HEK293 (cell line): Measurements from ENCODE around the gene TIE1.

ENCODE experiments used
- CTCF ChIA-PET: fragments of 350-600 bp; formaldehyde crosslinking; extraction: SDS; loops from one replicate; lab custom pipeline; 2021; ENCODE audit warnings: antibody characterized with exemption; lab: Yijun Ruan, JAX
- POLR2A ChIA-PET: fragments of 300-600 bp; formaldehyde crosslinking; extraction: SDS; loops from one replicate; lab custom pipeline; 2020; ENCODE audit warnings: antibody characterized with exemption, inconsistent platforms; lab: Yijun Ruan, JAX
- H3K27ac ChIP-seq: fragments of 200-500 bp; sonication (Bioruptor generic); 2 replicates; pipeline ENCODE4 v1.5.1; 2014; ENCODE audit warnings: low read depth, low read length, control low read depth, inconsistent platforms; ENCODE audit errors: extremely low read depth
- H3K36me3 ChIP-seq, 2 experiments: fragments of 200-500 bp in 1 of 2; sonication (Bioruptor generic) in 1 of 2; 1 replicate in 1 of 2; 2 replicates in 1 of 2; pipeline ENCODE4 v1.5.1; 2014 to 2017; ENCODE audit warnings: inconsistent platforms in 2 of 2, low read length in 2 of 2; ENCODE audit not compliant: control insufficient read depth in 2 of 2, insufficient read depth in 1 of 2
- H3K4me1 ChIP-seq: fragments of 200-500 bp; sonication (Bioruptor generic); 2 replicates; pipeline ENCODE4 v1.5.1; 2014; ENCODE audit warnings: mild to moderate bottlenecking, low read length, inconsistent platforms; ENCODE audit not compliant: control insufficient read depth, insufficient read depth
- H3K4me3 ChIP-seq: 2 replicates; pipeline ENCODE4 v1.5.1; 2011; ENCODE audit warnings: low read depth, mild to moderate bottlenecking, control low read depth, low read length, moderate library complexity
- H3K9me3 ChIP-seq: fragments of 200-500 bp; sonication (Bioruptor generic); 2 replicates; pipeline ENCODE4 v1.5.1; 2014; ENCODE audit warnings: low read depth, low read length, inconsistent platforms; ENCODE audit not compliant: control insufficient read depth, insufficient read depth
- GFI1B ChIP-seq: fragments of 450-650 bp; formaldehyde crosslinking; IDR thresholded peaks from 2 replicates; pipeline ENCODE4 v1.5.1; 2016; ENCODE audit warnings: missing biosample characterization, missing genetic modification characterization
- KLF7 ChIP-seq: fragments of 450-650 bp; formaldehyde crosslinking; IDR thresholded peaks from 2 replicates; pipeline ENCODE4 v1.5.1; 2016; ENCODE audit warnings: missing biosample characterization, missing genetic modification characterization, borderline replicate concordance
- MYNN ChIP-seq: fragments of 450-650 bp; formaldehyde crosslinking; IDR thresholded peaks from 2 replicates; pipeline ENCODE4 v1.5.1; 2016; ENCODE audit warnings: missing biosample characterization, missing genetic modification characterization, borderline replicate concordance
- PRDM1 ChIP-seq: fragments of 450-650 bp; formaldehyde crosslinking; IDR thresholded peaks from 2 replicates; pipeline ENCODE4; 2016; ENCODE audit warnings: missing biosample characterization, missing genetic modification characterization
- ZFP37 ChIP-seq: fragments of 450-650 bp; formaldehyde crosslinking; IDR thresholded peaks from 2 replicates; pipeline ENCODE4 v1.5.1; 2016; ENCODE audit warnings: missing biosample characterization, missing genetic modification characterization
- ZNF155 ChIP-seq: fragments of 450-650 bp; formaldehyde crosslinking; IDR thresholded peaks from 2 replicates; pipeline ENCODE4 v1.5.1; 2016; ENCODE audit warnings: missing biosample characterization, missing genetic modification characterization
- ZNF157 ChIP-seq: fragments of 450-650 bp; formaldehyde crosslinking; IDR thresholded peaks from 2 replicates; pipeline ENCODE4 v1.5.1; 2016; ENCODE audit warnings: missing biosample characterization, missing genetic modification characterization
- ZNF169 ChIP-seq: fragments of 450-650 bp; formaldehyde crosslinking; IDR thresholded peaks from 2 replicates; pipeline ENCODE4 v1.5.1; 2016; ENCODE audit warnings: missing biosample characterization, missing genetic modification characterization
- ZNF174 ChIP-seq: fragments of 450-650 bp; formaldehyde crosslinking; IDR thresholded peaks from 2 replicates; pipeline ENCODE4 v1.5.0; 2017; ENCODE audit warnings: missing biosample characterization, mild to moderate bottlenecking, missing genetic modification characterization
- ZNF175 ChIP-seq: fragments of 450-650 bp; formaldehyde crosslinking; IDR thresholded peaks from 2 replicates; pipeline ENCODE4 v1.5.1; 2016; ENCODE audit warnings: missing biosample characterization, missing genetic modification characterization
- ZNF24 ChIP-seq: fragments of 450-650 bp; formaldehyde crosslinking; IDR thresholded peaks from 2 replicates; pipeline ENCODE4 v1.5.1; 2016; ENCODE audit warnings: missing biosample characterization, missing genetic modification characterization
- ZNF274 ChIP-seq, 2 experiments: fragments of 200-500 bp in 1 of 2; fragments of 450-650 bp in 1 of 2; sonication (Bioruptor generic) in 1 of 2; formaldehyde crosslinking in 1 of 2; IDR thresholded peaks; 2 replicates each; pipeline versions ENCODE4 v1.5.1 to v1.6.1; 2014 to 2016; ENCODE audit warnings: borderline replicate concordance in 1 of 2, inconsistent platforms in 1 of 2, low read length in 1 of 2, missing biosample characterization in 1 of 2, missing genetic modification characterization in 1 of 2
- ZNF335 ChIP-seq: fragments of 450-650 bp; formaldehyde crosslinking; conservative IDR thresholded peaks from 2 replicates; pipeline ENCODE4 v1.5.1; 2016; ENCODE audit warnings: missing biosample characterization, missing genetic modification characterization
- ZNF449 ChIP-seq: fragments of 450-650 bp; formaldehyde crosslinking; IDR thresholded peaks from 2 replicates; pipeline ENCODE4 v1.5.1; 2017; ENCODE audit warnings: missing biosample characterization, mild to moderate bottlenecking, missing genetic modification characterization, moderate library complexity
- ZNF571 ChIP-seq: fragments of 450-650 bp; formaldehyde crosslinking; IDR thresholded peaks from 2 replicates; pipeline ENCODE4 v1.5.0; 2017; ENCODE audit warnings: missing biosample characterization, missing genetic modification characterization
- ZNF596 ChIP-seq: fragments of 450-650 bp; IDR thresholded peaks from 2 replicates; pipeline ENCODE4 v1.5.0; 2018; ENCODE audit warnings: missing biosample characterization, mild to moderate bottlenecking, missing genetic modification characterization, moderate library complexity
- ZNF610 ChIP-seq: fragments of 450-650 bp; formaldehyde crosslinking; IDR thresholded peaks from 2 replicates; pipeline ENCODE4 v1.5.1; 2016; ENCODE audit warnings: missing biosample characterization, missing genetic modification characterization, borderline replicate concordance
- ZNF626 ChIP-seq: fragments of 450-650 bp; sonication (Bioruptor Pico); formaldehyde crosslinking; IDR thresholded peaks from 2 replicates; pipeline ENCODE4 v1.5.1; 2018; ENCODE audit warnings: missing biosample characterization, missing genetic modification characterization, inconsistent platforms
- ZNF664 ChIP-seq: fragments of 450-650 bp; formaldehyde crosslinking; IDR thresholded peaks from 2 replicates; pipeline ENCODE4 v1.5.1; 2016; ENCODE audit warnings: missing biosample characterization, missing genetic modification characterization
- ZNF768 ChIP-seq: fragments of 450-650 bp; formaldehyde crosslinking; IDR thresholded peaks from 2 replicates; pipeline ENCODE4 v1.5.1; 2018; ENCODE audit warnings: missing biosample characterization, mild to moderate bottlenecking, missing genetic modification characterization
- ZNF785 ChIP-seq: fragments of 450-650 bp; formaldehyde crosslinking; IDR thresholded peaks from 2 replicates; pipeline ENCODE4 v1.5.1; 2016; ENCODE audit warnings: missing biosample characterization, missing genetic modification characterization
- ZSCAN23 ChIP-seq: fragments of 450-650 bp; formaldehyde crosslinking; IDR thresholded peaks from 2 replicates; pipeline ENCODE4 v1.5.1; 2016; ENCODE audit warnings: missing biosample characterization, missing genetic modification characterization

Gene TIE1

GRCh38 chr1:43352351-43352705, 51.5 kb downstream of the TIE1 start (continued):
- no peak for TF ChIP-seq ZNF174
- no peak for TF ChIP-seq ZNF785 (tag by site-specific recombination)
- no peak for TF ChIP-seq ZNF175
- no peak for TF ChIP-seq ZNF596

DNA sequence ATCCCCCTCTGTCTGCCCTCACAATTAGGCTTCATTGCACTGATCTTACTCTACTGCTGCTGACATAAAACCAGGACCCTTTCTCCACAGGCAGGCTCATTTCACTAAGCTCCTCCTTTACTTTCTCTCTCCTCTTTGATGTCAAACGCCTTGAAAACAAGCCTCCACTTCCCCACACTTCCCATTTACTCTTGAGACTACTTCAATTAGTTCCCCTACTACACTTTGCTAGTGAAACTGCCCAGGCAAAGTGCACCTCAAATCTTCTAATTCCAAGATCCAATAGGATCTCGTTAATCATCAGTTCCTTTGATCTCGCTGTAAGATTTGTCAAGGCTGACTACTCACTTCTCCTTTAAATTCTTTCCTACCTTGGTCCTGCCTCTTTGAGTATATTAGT, 52.1 kb downstream of the TIE1 start:
- CTCF ChIA-PET: no interaction called here

GRCh38 chr1:43354471-43354870, 53.7 kb downstream of the TIE1 start:
- ChIA-PET POLR2A (interaction anchor here (1.1 kb wide), 1 partner anchor 9 kb away, joined by 5 read pairs; no protein-coding TSS in a partner anchor), CTCF (no interaction called here)
- Histone ChIP-seq H3K36me3 (peaks cover 0 to 4% of the 10 kb centered on the region in 2 experiments; a peak in 1 of 3 replicates), H3K4me3 (no peak overlapping the region), H3K9me3 (no peaks in the 10 kb centered on the region), H3K4me1 (0 out of 2 replicates have a peak, but pooled peaks cover 3% of the 10 kb centered on the region), H3K27ac (no peak overlapping the region)
- TF ChIP-seq ZNF785 (tag by site-specific recombination) (no peak), ZNF24 (tag by site-specific recombination) (no peak), ZNF664 (tag by site-specific recombination) (no peak), ZNF449 (tag by site-specific recombination) (no peak), ZNF610 (no peak), ZFP37 (no peak)

More for the DNA sequence above, 52.1 kb downstream of the TIE1 start:
- no peaks in the 10 kb centered on the region for H3K9me3 ChIP-seq
- H3K36me3 ChIP-seq: no peaks in the 10 kb centered on the region
- 0 out of 2 replicates have a peak, but pooled peaks cover 3% of the 10 kb centered on the region for H3K4me1 ChIP-seq
- TF ChIP-seq ZNF571 (tag by site-specific recombination): no peak
- no peak for TF ChIP-seq ZNF169 (tag by site-specific recombination)
- peak; percentile 39; the same call in 1 of the 2 replicates for TF ChIP-seq PRDM1 (tag by site-specific recombination)
- TF ChIP-seq ZSCAN23 (tag by site-specific recombination): no peak
- no peak for TF ChIP-seq ZNF335 (tag by site-specific recombination)
- no peak for TF ChIP-seq GFI1B
- no peak overlapping the region for H3K27ac ChIP-seq
- POLR2A ChIA-PET: no interaction called here
- H3K4me3 ChIP-seq: no peak overlapping the region

DNA sequence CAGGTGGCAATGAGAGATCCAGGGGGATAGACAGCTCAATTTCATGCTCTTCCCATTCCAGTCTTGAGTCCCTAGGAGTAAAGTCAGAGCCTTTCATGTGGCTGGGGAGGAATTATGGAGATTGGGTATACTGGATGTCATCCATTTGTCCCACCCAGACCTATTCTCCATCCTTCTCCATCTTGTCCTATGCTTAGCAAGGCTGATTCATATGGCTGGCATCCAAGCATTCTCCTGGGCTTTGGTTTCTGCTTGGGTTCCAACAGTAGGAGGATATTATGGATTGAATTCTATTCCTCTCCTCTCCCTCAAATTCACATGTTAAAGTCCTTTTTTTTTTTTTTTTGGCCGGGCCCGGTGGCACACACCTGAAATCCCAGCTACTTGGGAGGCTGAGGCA, 54.2 kb downstream of the TIE1 start:
- H3K4me3 ChIP-seq: no peak overlapping the region
- TF ChIP-seq KLF7 (tag by site-specific recombination) (no peak), ZNF626 (tag by site-specific recombination) (no peak), ZNF664 (tag by site-specific recombination) (no peak), ZNF155 (tag by site-specific recombination) (no peak), ZNF768 (tag by site-specific recombination) (no peak), ZNF157 (tag by site-specific recombination) (no peak), MYNN (tag by site-specific recombination) (no peak), ZNF274 (IDR thresholded peaks at IDR 0.05; ENCODE audit: low read length) (no peak), ZNF274 (tag by site-specific recombination; IDR thresholded peaks at IDR 0.05; ENCODE audit: borderline replicate concordance) (no peak)
- TF ChIP-seq, all 188 proteins: peak for 0
- peaks cover 0 to 9% of the 10 kb centered on the region in 2 experiments; a peak in 1 of 3 replicates for H3K36me3 ChIP-seq
- H3K9me3 ChIP-seq: no peaks in the 10 kb centered on the region
- 0 out of 2 replicates have a peak, but pooled peaks cover under 1% of the 10 kb centered on the region for H3K4me1 ChIP-seq
- CTCF ChIA-PET: no interaction called here
- no peak overlapping the region for H3K27ac ChIP-seq
- POLR2A ChIA-PET: interaction anchor here (0.6 to 1.1 kb wide), 2 partner anchors 8 to 295 kb away, joined by 5 to 6 read pairs; partner anchors contain the start of gene KDM4A
